ENCODE results near the gene LETM1. TPM values are rescaled to one million over a fixed set of nuclear protein-coding genes. Genes with fewer than 3 reads are reported as not detected.
"Not testable (repeated sequence)": the region's sequence is repeated elsewhere in the genome, so short reads cannot be mapped to it uniquely, and the experiment has no call there.

LETM1 gene
- total and polyA plus RNA-seq, 2 donors (not counting 1 experiment from before 2014, with no cell fraction given): 28.5 to 45.1 TPM

GRCh38 chr4:1850276-1850675, 5.7 kb downstream of the LETM1 start:
- Mint-ChIP-seq H3K9me3 (ENCODE audit: insufficient read depth) (no peaks in the 10 kb centered on the region), H3K4me1 (peaks cover 27% of the 10 kb centered on the region), H3K27ac (no peak overlapping the region), H3K27me3 (no peaks in the 10 kb centered on the region), H3K4me3 (no peak overlapping the region)
- 85% methylated on average over 7 of the region's 10 CpGs for WGBS (ENCODE audit: insufficient coverage)
- Histone ChIP-seq H3K27ac (ENCODE audit: low read length in 2 of 2) (no peak overlapping the region), H3K4me2 (replicated peaks; ENCODE audit: low read depth, low read length, poor library complexity, severe bottlenecking) (no peak overlapping the region), H3K4me3 (ENCODE audit: control extremely low read depth in 1 of 5, extremely low read depth in 1 of 5, insufficient read depth in 1 of 5, low read depth in 2 of 5, low read length in 4 of 5) (no peak overlapping the region), H3K9ac (ENCODE audit: low read length) (no peak overlapping the region), H3K36me3 (replicated peaks in 1 of 2; ENCODE audit: control extremely low read depth in 1 of 2, control insufficient read depth in 1 of 2, extremely low read depth in 1 of 2, insufficient read depth in 2 of 2, low read length in 1 of 2) (peaks cover 0 to 16% of the 10 kb centered on the region in 2 experiments), H3K79me2 (ENCODE audit: control insufficient read depth, insufficient read depth, low read length) (peaks cover 69% of the 10 kb centered on the region), H2AFZ (ENCODE audit: insufficient read depth, low read depth, low read length, poor library complexity, severe bottlenecking) (no peak overlapping the region), H3K4me1 (ENCODE audit: control insufficient read depth in 2 of 2, insufficient read depth in 2 of 2, low read length in 2 of 2) (peaks cover 8 to 9% of the 10 kb centered on the region in 2 donors), H3K9me3 (ENCODE audit: control extremely low read depth in 1 of 3, control insufficient read depth in 2 of 3, insufficient read depth in 1 of 3, low read length in 2 of 3) (no peaks in the 10 kb centered on the region), H4K20me1 (ENCODE audit: control insufficient read depth, insufficient read depth, low read length, poor library complexity, severe bottlenecking) (peaks cover 6% of the 10 kb centered on the region), H3K27me3 (replicated peaks in 1 of 4; ENCODE audit: control extremely low read depth in 1 of 4, control insufficient read depth in 3 of 4, insufficient read depth in 4 of 4, low read length in 3 of 4) (no peaks in the 10 kb centered on the region)
- no peak for DNase-seq
- no peak for ATAC-seq (ENCODE audit: low read depth)
- intact Hi-C loops (cut with micrococcal nuclease): no loop called here
- ChIA-PET POLR2A (no interaction called here), CTCF (interaction anchor here (0.7 kb wide), 1 partner anchor 102 kb away, joined by 3 read pairs; no protein-coding TSS in a partner anchor)
- TF ChIP-seq EZH2 (IDR thresholded peaks at IDR 0.05; ENCODE audit: borderline replicate concordance, insufficient read depth, low read depth, low read length, poor library complexity, severe bottlenecking) (no peak), CTCF (IDR thresholded peaks at IDR 0.05) (no peak)

GRCh38 chr4:1846580-1846979, 9.4 kb downstream of the LETM1 start:
- H3K9me3 Mint-ChIP-seq (ENCODE audit: insufficient read depth): no peaks in the 10 kb centered on the region
- TF ChIP-seq EZH2 (IDR thresholded peaks at IDR 0.05; ENCODE audit: borderline replicate concordance, insufficient read depth, low read depth, low read length, poor library complexity, severe bottlenecking) (no peak), CTCF (IDR thresholded peaks at IDR 0.05) (no peak)
- no peak overlapping the region for H3K27ac Mint-ChIP-seq
- Histone ChIP-seq H3K36me3 (replicated peaks in 1 of 2; ENCODE audit: control extremely low read depth in 1 of 2, control insufficient read depth in 1 of 2, extremely low read depth in 1 of 2, insufficient read depth in 2 of 2, low read length in 1 of 2) (peaks cover 1 to 36% of the 10 kb centered on the region in 2 experiments), H3K27ac (ENCODE audit: low read length in 2 of 2) (no peak overlapping the region), H3K4me2 (replicated peaks; ENCODE audit: low read depth, low read length, poor library complexity, severe bottlenecking) (no peak overlapping the region), H3K9me3 (ENCODE audit: control extremely low read depth in 1 of 3, control insufficient read depth in 2 of 3, insufficient read depth in 1 of 3, low read length in 2 of 3) (no peaks in the 10 kb centered on the region), H3K4me3 (ENCODE audit: control extremely low read depth in 1 of 5, extremely low read depth in 1 of 5, insufficient read depth in 1 of 5, low read depth in 2 of 5, low read length in 4 of 5) (no peak overlapping the region), H2AFZ (ENCODE audit: insufficient read depth, low read depth, low read length, poor library complexity, severe bottlenecking) (no peak overlapping the region), H4K20me1 (ENCODE audit: control insufficient read depth, insufficient read depth, low read length, poor library complexity, severe bottlenecking) (peaks cover 24% of the 10 kb centered on the region), H3K9ac (ENCODE audit: low read length) (no peak overlapping the region), H3K4me1 (ENCODE audit: control insufficient read depth in 2 of 2, insufficient read depth in 2 of 2, low read length in 2 of 2) (no peaks in the 10 kb centered on the region), H3K79me2 (ENCODE audit: control insufficient read depth, insufficient read depth, low read length) (peaks cover 64% of the 10 kb centered on the region), H3K27me3 (replicated peaks in 1 of 4; ENCODE audit: control extremely low read depth in 1 of 4, control insufficient read depth in 3 of 4, insufficient read depth in 4 of 4, low read length in 3 of 4) (no peaks in the 10 kb centered on the region)
- H3K27me3 Mint-ChIP-seq: no peaks in the 10 kb centered on the region
- ChIA-PET CTCF (interaction anchor here (1.6 to 2.2 kb wide), 2 partner anchors 13 to 52 kb away, joined by 3 to 8 read pairs; no protein-coding TSS in a partner anchor), POLR2A (interaction anchor here (0.6 kb wide), 1 partner anchor 108 kb away, joined by 3 read pairs; no protein-coding TSS in a partner anchor)
- DNase-seq: no peak
- H3K4me3 Mint-ChIP-seq: no peak overlapping the region
- ATAC-seq (ENCODE audit: low read depth): no peak
- intact Hi-C loops (cut with micrococcal nuclease): no loop called here
- WGBS (ENCODE audit: insufficient coverage): 40% methylated on average over 1 of the region's 2 CpGs
- H3K4me1 Mint-ChIP-seq: peaks cover 10% of the 10 kb centered on the region

GRCh38 chr4:1844618-1845017, 11.3 kb downstream of the LETM1 start:
- H3K79me2 ChIP-seq (ENCODE audit: control insufficient read depth, insufficient read depth, low read length): peaks cover 60% of the 10 kb centered on the region
- H3K27ac Mint-ChIP-seq; H3K4me3 Mint-ChIP-seq; H3K9me3 ChIP-seq (ENCODE audit: control extremely low read depth in 1 of 3, control insufficient read depth in 2 of 3, insufficient read depth in 1 of 3, low read length in 2 of 3); H3K4me3 ChIP-seq (ENCODE audit: control extremely low read depth in 1 of 5, extremely low read depth in 1 of 5, insufficient read depth in 1 of 5, low read depth in 2 of 5, low read length in 4 of 5); intact Hi-C loops (cut with micrococcal nuclease); H3K9me3 Mint-ChIP-seq (ENCODE audit: insufficient read depth); POLR2A ChIA-PET; H3K27ac ChIP-seq (ENCODE audit: low read length in 2 of 2); ATAC-seq (ENCODE audit: low read depth); H3K4me1 ChIP-seq (ENCODE audit: control insufficient read depth in 2 of 2, insufficient read depth in 2 of 2, low read length in 2 of 2); H2AFZ ChIP-seq (ENCODE audit: insufficient read depth, low read depth, low read length, poor library complexity, severe bottlenecking); H3K27me3 Mint-ChIP-seq; DNase-seq; H3K27me3 ChIP-seq (replicated peaks in 1 of 4; ENCODE audit: control extremely low read depth in 1 of 4, control insufficient read depth in 3 of 4, insufficient read depth in 4 of 4, low read length in 3 of 4); H3K4me1 Mint-ChIP-seq; H3K9ac ChIP-seq (ENCODE audit: low read length); H3K4me2 ChIP-seq (replicated peaks; ENCODE audit: low read depth, low read length, poor library complexity, severe bottlenecking): not testable (repeated sequence)
- peaks cover 1 to 52% of the 10 kb centered on the region in 2 experiments for H3K36me3 ChIP-seq (replicated peaks in 1 of 2; ENCODE audit: control extremely low read depth in 1 of 2, control insufficient read depth in 1 of 2, extremely low read depth in 1 of 2, insufficient read depth in 2 of 2, low read length in 1 of 2)
- CTCF ChIA-PET: interaction anchor here (2.2 kb wide), 1 partner anchor 54 kb away, joined by 8 read pairs; no protein-coding TSS in a partner anchor
- WGBS (ENCODE audit: insufficient coverage): 98% methylated on average over 10 of the region's 10 CpGs
- H4K20me1 ChIP-seq (ENCODE audit: control insufficient read depth, insufficient read depth, low read length, poor library complexity, severe bottlenecking): peaks cover 31% of the 10 kb centered on the region
